CD4-positive, alpha-beta T cell (primary cell): Measurements from ENCODE around the gene CASP10. TPM values are rescaled to one million over a fixed set of nuclear protein-coding genes. Genes with fewer than 3 reads are reported as not detected.

Experiments used
- ATAC-seq: fragments of 200-7000 bp; cut with Tn5 transposase; one replicate; pipeline ENCODE4 v1.10.0; 2022; ENCODE audit warnings: mild to moderate bottlenecking; ENCODE audit not compliant: poor library complexity
- CTCF ChIA-PET: fragments of 350-600 bp; sonication (Branson Sonifier 250); formaldehyde crosslinking; loops from one replicate; lab custom pipeline; 2021; ENCODE audit warnings: antibody characterized with exemption, inconsistent platforms; lab: Charles Lee
- POLR2A ChIA-PET: fragments of 350-600 bp; sonication (Branson Sonifier 250); formaldehyde crosslinking; loops from one replicate; lab custom pipeline; 2021; ENCODE audit warnings: antibody characterized with exemption, inconsistent platforms; lab: Charles Lee
- DNase-seq, 14 experiments: peaks; one replicate each; pipeline ENCODE4 v3.0.0-alpha.2; 2013 to 2020; ENCODE audit warnings: mixed read lengths in 2 of 14
- H3K27ac ChIP-seq, 2 donors: one replicate each; pipeline versions ENCODE4 v1.5.1 to v1.7.0; 2013; ENCODE audit warnings: low read length in 2 of 2, low read depth in 1 of 2, mild to moderate bottlenecking in 1 of 2
- H3K27me3 ChIP-seq, 2 experiments: 1 replicate in 1 of 2; 2 replicates in 1 of 2; pipeline versions ENCODE4 v1.6.1 to v1.7.0; 2013; ENCODE audit warnings: low read length in 2 of 2, control low read depth in 1 of 2, mild to moderate bottlenecking in 1 of 2, moderate library complexity in 1 of 2; ENCODE audit not compliant: insufficient read depth in 2 of 2, control insufficient read depth in 1 of 2
- H3K36me3 ChIP-seq: one replicate; pipeline ENCODE4 v1.6.1; 2013; ENCODE audit warnings: low read length, control low read depth; ENCODE audit not compliant: insufficient read depth
- H3K4me1 ChIP-seq: one replicate; pipeline ENCODE4 v1.6.1; 2013; ENCODE audit warnings: low read length, control low read depth; ENCODE audit not compliant: insufficient read depth
- H3K4me3 ChIP-seq: one replicate; pipeline ENCODE4 v1.5.1; 2013; ENCODE audit warnings: mild to moderate bottlenecking, low read length, moderate library complexity
- H3K9me3 ChIP-seq, 2 experiments: 1 replicate in 1 of 2; 2 replicates in 1 of 2; pipeline versions ENCODE4 v1.6.1 to v1.7.0; 2013; ENCODE audit warnings: low read length in 2 of 2, mild to moderate bottlenecking in 2 of 2, control low read depth in 1 of 2, moderate library complexity in 1 of 2; ENCODE audit not compliant: control insufficient read depth in 1 of 2, insufficient read depth in 1 of 2
- H3K27ac Mint-ChIP-seq: one replicate; pipeline ENCODE4 v1.8.0; 2020; ENCODE audit warnings: mixed read lengths
- H3K27me3 Mint-ChIP-seq: one replicate; pipeline ENCODE4 v1.8.0; 2021; ENCODE audit warnings: mixed read lengths
- H3K36me3 Mint-ChIP-seq: one replicate; pipeline ENCODE4 v1.8.0; 2021; ENCODE audit warnings: low read depth, mixed read lengths
- H3K4me1 Mint-ChIP-seq: one replicate; pipeline ENCODE4 v1.8.0; 2021; ENCODE audit warnings: low read depth, mixed read lengths
- H3K4me3 Mint-ChIP-seq: one replicate; pipeline ENCODE4 v1.8.0; 2020; ENCODE audit warnings: mild to moderate bottlenecking, mixed read lengths
- H3K9me3 Mint-ChIP-seq: one replicate; pipeline ENCODE4 v1.8.0; 2020; ENCODE audit warnings: mixed read lengths
- CTCF ChIP-seq: fragments of 200-600 bp; IDR thresholded peaks from one replicate; pipeline ENCODE4 v1.8.0; 2022; ENCODE audit warnings: antibody characterized with exemption, mild to moderate bottlenecking
- intact Hi-C, 2 experiments: fragments of 100-400 bp; cut with DNase I in 1 of 2; cut with micrococcal nuclease in 1 of 2; formaldehyde crosslinking; loops; one replicate each; pipeline versions ENCODE4 v1.15.1 to v1.9.0; 2023 to 2025; cut with DNase I, micrococcal nuclease
- total RNA-seq, 174 experiments: library from RNA in 2 of 174; stranded (reverse) in 2 of 174; gene quantifications; one replicate each; pipeline ENCODE4 v1.2.3 and lab custom pipeline; 2021 to 2026

The CASP10 gene
- total RNA-seq, 2 experiments from 2014 or later, result 12.6 to 13.7 TPM

DNA sequence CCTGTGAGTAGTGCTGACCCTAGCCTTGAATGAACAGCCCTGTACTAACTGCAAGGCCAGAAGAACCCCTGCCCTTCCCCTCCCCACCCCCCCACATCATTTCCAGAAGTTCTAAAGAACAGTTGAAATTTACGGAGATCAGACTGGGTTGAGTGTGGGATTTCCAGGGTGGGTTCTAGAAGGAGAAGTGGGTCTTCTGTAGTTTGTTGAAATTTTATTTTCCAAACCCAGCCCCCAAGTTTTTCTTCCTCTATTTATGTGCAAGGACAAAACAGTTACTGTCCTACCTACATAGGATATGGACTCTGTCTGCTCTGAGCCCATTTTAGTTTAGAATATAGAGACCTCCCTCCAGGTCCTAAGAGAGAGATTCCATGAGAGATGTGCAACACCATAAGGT, 26.3 kb upstream of the CASP10 start:
- Mint-ChIP-seq H3K4me3 (no peak overlapping the region), H3K4me1 (peaks cover 17% of the 10 kb centered on the region), H3K27ac (peak overlapping the region; percentile 20), H3K9me3 (no peaks in the 10 kb centered on the region), H3K36me3 (peaks cover 78% of the 10 kb centered on the region), H3K27me3 (no peaks in the 10 kb centered on the region)
- Histone ChIP-seq H3K36me3 (peaks cover 94% of the 10 kb centered on the region), H3K27ac (no peak overlapping the region), H3K4me3 (no peak overlapping the region), H3K27me3 (no peaks in the 10 kb centered on the region), H3K4me1 (peaks cover 21% of the 10 kb centered on the region), H3K9me3 (no peaks in the 10 kb centered on the region)
- TF ChIP-seq CTCF, result no peak
- ATAC-seq, result no peak
- DNase-seq, result no peak
- POLR2A ChIA-PET, result interaction anchor here (2.4 kb wide), 1 partner anchor 40 kb away, joined by 76 read pairs; the partner anchor contains the start of gene CFLAR
- CTCF ChIA-PET, result interaction anchor here (2.3 to 2.9 kb wide), 2 partner anchors 76 to 87 kb away, joined by 14 to 19 read pairs; no protein-coding TSS in a partner anchor
- intact Hi-C loops, result loop anchor here (5.0 kb wide), 1 partner anchor 254 kb away; no protein-coding TSS in a partner anchor

GRCh38 chr2:201157694-201158093, 25.2 kb upstream of the CASP10 start:
- Histone ChIP-seq H3K4me3 (no peak overlapping the region), H3K9me3 (no peaks in the 10 kb centered on the region), H3K36me3 (peaks cover 96% of the 10 kb centered on the region), H3K27ac (peak overlapping the region; percentile 52 to 63), H3K4me1 (peaks cover 13% of the 10 kb centered on the region), H3K27me3 (no peaks in the 10 kb centered on the region)
- ATAC-seq (no peak), DNase-seq (peak in 2 of 14 experiments; percentile 45 to 65)
- ChIA-PET POLR2A (interaction anchor here (0.6 to 2.4 kb wide), 15 partner anchors 9 to 194 kb away, joined by 3 to 76 read pairs (median 6); partner anchors contain the start of genes CFLAR and ORC2), CTCF (interaction anchor here (0.6 to 2.9 kb wide), 23 partner anchors 9 to 257 kb away, joined by 3 to 57 read pairs (median 5); partner anchors contain the start of genes CASP10, CFLAR, HYCC2 and NDUFB3)
- Mint-ChIP-seq H3K36me3 (peaks cover 81% of the 10 kb centered on the region), H3K4me3 (no peak overlapping the region), H3K4me1 (peaks cover 16% of the 10 kb centered on the region), H3K9me3 (no peaks in the 10 kb centered on the region), H3K27me3 (no peaks in the 10 kb centered on the region), H3K27ac (peak overlapping the region; percentile 82)
- intact Hi-C loops, result loop anchor here (1.0 to 5.0 kb wide), 6 partner anchors 38 to 255 kb away; partner anchors contain the start of genes HYCC2 (in 2 of the 2) and ORC2 (in 1 of the 2)
- no peak for TF ChIP-seq CTCF

GRCh38 chr2:201158111-201158929, 24.6 kb upstream of the CASP10 start:
- TF ChIP-seq CTCF, result peak; percentile 70
- no peaks in the 10 kb centered on the region for H3K9me3 ChIP-seq
- H3K27ac Mint-ChIP-seq, result peak overlapping the region; percentile 82
- intact Hi-C loops, result loop anchor here (1.0 to 5.0 kb wide), 6 partner anchors 39 to 256 kb away; partner anchors contain the start of genes HYCC2 (in 2 of the 2) and ORC2 (in 1 of the 2)
- H3K36me3 ChIP-seq, result peaks cover 96% of the 10 kb centered on the region
- ATAC-seq, result peak; percentile 93
- POLR2A ChIA-PET, result interaction anchor here (0.6 to 2.4 kb wide), 16 partner anchors 10 to 195 kb away, joined by 3 to 76 read pairs (median 6); partner anchors contain the start of genes CFLAR and ORC2
- no peaks in the 10 kb centered on the region for H3K27me3 ChIP-seq
- H3K36me3 Mint-ChIP-seq, result peaks cover 81% of the 10 kb centered on the region
- H3K27me3 Mint-ChIP-seq, result no peaks in the 10 kb centered on the region
- peak in 13 of 14 experiments; percentile 20 to 84 (median 50) for DNase-seq
- peaks cover 12% of the 10 kb centered on the region for H3K4me1 Mint-ChIP-seq
- H3K4me3 Mint-ChIP-seq, result no peak overlapping the region
- CTCF ChIA-PET, result interaction anchor here (0.6 to 2.9 kb wide), 25 partner anchors 10 to 257 kb away, joined by 3 to 57 read pairs (median 4); partner anchors contain the start of genes CASP10, CFLAR, HYCC2 and NDUFB3
- H3K27ac ChIP-seq, result peak overlapping the region; percentile 52 to 63
- no peak overlapping the region for H3K4me3 ChIP-seq
- H3K9me3 Mint-ChIP-seq, result no peaks in the 10 kb centered on the region
- H3K4me1 ChIP-seq, result peaks cover 13% of the 10 kb centered on the region
